HG02943 (cell line): ENCODE measurements around the gene TMCC2.

Experiments
- ATAC-seq: cut with Tn5 transposase; IDR thresholded peaks from one replicate; pipeline ENCODE4 v1.9.1; 2021; ENCODE audit warnings: mild to moderate bottlenecking, low read depth, moderate library complexity; ENCODE audit not compliant: unreplicated experiment

Gene TMCC2

GRCh38 chr1:205237526-205238484 is 10.1 kb downstream of the TMCC2 start:
- ATAC-seq, result no peak

GRCh38 chr1:205239078-205239477 is 11.3 kb downstream of the TMCC2 start:
- no peak for ATAC-seq

- no peak for ATAC-seq
Measured at GRCh38 chr1:205240118-205240517, 12.4 kb downstream of the TMCC2 start.

- ATAC-seq, result no peak
Measured at GRCh38 chr1:205240569-205240968, 12.8 kb downstream of the TMCC2 start.

GRCh38 chr1:205241366-205242030 is 13.8 kb downstream of the TMCC2 start:
- ATAC-seq, result no peak

- no peak for ATAC-seq
Measured at GRCh38 chr1:205243350-205244191, 15.8 kb downstream of the TMCC2 start.

GRCh38 chr1:205244384-205244783 is 16.6 kb downstream of the TMCC2 start:
- ATAC-seq, result no peak

- no peak for ATAC-seq
Measured at GRCh38 chr1:205245096-205245495, 17.4 kb downstream of the TMCC2 start.

- ATAC-seq, result no peak
Measured at GRCh38 chr1:205246351-205247119, 18.8 kb downstream of the TMCC2 start.

GRCh38 chr1:205247130-205247921 is 19.6 kb downstream of the TMCC2 start:
- ATAC-seq, result no peak

- no peak for ATAC-seq
Measured at GRCh38 chr1:205248793-205249601, 21.3 kb downstream of the TMCC2 start.

GRCh38 chr1:205249651-205250050 is 21.9 kb downstream of the TMCC2 start:
- ATAC-seq, result no peak

GRCh38 chr1:205250699-205251098 is 23.0 kb downstream of the TMCC2 start:
- no peak for ATAC-seq

- ATAC-seq, result no peak
Measured at GRCh38 chr1:205251576-205251975, 23.8 kb downstream of the TMCC2 start.

- ATAC-seq, result no peak
Measured at GRCh38 chr1:205255941-205256780, 28.4 kb downstream of the TMCC2 start.

GRCh38 chr1:205256951-205257625 is 29.3 kb downstream of the TMCC2 start:
- ATAC-seq, result no peak

GRCh38 chr1:205257735-205258134 is 30.0 kb downstream of the TMCC2 start:
- ATAC-seq, result no peak
